Activated CD4-positive, CD25-positive, alpha-beta regulatory T cell (primary cell): ENCODE data around the gene SMIM41.

Source experiments
- DNase-seq, 4 experiments: peaks; one replicate each; lab custom pipeline; 2025; lab: John Stamatoyannopoulos, UW

Gene SMIM41

DNA sequence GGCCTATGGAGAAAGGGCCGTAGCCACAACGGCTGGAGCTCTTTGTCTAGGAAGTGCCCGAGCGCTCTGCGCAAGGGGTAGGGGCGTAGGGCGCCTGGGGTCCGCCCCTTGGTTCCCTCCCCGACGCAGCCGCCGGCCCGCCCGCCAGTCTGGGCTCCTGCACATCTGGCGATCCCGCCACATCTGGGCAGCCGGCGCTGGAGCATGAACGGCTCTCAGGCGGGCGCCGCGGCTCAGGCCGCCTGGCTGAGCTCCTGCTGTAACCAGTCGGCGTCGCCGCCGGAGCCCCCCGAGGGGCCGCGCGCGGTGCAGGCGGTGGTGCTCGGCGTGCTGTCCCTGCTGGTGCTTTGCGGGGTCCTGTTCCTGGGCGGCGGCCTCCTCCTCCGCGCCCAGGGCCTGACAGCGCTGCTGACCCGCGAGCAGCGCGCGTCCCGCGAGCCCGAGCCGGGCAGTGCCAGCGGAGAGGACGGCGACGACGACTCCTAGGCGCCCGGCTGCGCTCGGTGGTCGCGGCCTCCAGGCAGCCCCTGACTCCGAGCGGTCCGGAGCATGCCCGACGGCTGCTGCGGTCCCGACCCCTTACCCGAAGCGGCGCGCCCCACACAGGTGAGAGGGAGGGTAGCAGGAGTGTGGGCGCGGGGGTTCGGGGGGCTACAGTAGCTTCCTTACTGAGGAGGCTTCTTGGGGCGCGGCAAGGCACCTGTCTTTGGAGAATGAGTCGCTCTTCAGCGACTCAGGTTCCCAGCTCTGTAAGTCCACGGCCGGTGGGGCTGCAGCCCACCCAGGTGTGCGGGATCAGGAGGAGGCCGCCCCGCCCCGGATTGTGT, at the start of gene SMIM41:
Gene SMIM41, plus strand, starts transcription at position 129 of the 827 bp plus-strand sequence. Its CDS starts 76 bp downstream, at position 205.
- no peak for DNase-seq

DNA sequence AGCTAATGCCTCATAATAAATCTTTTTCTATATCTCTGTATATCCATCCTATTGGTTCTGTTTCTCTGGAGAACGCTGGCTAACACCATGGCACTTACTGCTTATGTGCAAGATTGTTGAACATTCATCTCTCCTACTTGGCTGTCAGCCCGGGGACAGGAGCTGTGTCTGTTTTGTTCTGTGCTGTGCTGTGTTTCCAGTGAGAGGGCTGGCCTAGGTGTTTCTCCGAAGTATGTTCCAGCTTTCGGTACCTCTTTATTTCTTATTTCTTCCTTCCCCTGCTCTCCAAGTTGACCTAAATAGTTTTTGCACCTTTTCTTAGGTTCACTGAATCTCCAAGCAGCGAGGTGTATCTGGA, 47.1 kb upstream of the SMIM41 start:
- DNase-seq, result no peak

DNA sequence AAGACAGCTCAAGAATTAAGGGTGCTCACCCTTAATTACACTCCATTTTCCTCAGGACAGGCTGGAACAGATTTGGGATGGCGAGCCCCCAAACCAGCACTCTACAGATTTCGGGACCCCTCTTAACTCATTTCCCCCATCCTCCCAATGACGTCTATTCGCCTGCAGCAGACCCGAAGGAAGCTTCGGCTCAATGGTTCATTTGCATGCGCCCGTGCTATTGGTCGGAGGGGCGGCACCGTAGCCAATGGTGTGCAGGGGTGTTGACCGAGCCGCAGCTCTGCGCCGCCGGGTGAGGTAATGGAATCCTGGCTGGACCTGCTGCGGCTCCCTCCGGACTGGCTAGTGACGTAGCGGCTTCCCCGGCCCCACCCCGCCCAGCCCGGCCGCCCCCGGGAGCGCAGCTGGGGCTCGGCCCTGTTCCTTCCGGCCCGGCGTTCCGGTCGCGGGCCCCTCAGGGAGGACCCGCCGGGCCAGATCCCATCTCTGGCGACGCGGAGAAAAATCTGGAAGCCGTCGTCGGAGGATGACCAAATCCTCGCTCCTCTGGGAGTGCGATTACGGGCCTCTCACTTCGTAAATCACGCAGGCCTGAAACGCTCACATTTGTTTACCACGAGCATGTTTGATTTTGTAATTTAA, 46.6 kb upstream of the SMIM41 start:
- peak; percentile 63 to 67 (median 64) for DNase-seq

DNA sequence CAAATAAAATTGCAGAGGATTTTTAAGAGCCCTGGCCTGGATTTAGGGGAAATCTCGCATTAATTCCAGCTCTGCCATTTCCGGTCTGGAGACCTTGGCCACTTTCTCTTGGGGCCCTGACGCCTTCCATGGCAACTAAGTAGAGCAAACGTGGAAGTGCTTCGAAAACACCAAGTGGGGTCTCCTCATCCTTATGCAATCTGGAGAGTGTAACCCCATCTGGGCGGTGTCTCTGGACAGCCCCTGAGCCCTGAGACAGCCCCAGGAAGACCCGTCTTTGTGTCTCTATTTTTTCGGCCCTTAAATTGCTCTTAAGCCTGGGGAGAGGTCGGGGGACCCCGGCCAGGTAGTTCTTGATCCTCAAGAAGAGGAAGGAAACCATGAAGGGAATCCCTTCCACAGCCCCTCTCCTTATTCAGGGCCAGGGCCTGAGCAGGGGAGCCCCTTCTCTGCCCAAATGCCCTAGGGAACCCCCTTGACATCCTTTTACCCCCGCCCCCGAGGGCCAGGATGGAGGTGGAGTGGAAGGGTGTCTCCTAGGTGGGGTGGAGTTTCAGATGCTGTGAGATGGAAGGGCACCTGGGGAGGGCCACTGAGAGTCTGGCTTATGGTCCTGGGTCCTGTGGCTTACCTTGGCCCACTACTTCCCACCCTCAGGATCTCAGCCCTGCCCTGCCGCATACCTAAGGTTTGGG, 45.9 kb upstream of the SMIM41 start:
- no peak for DNase-seq

DNA sequence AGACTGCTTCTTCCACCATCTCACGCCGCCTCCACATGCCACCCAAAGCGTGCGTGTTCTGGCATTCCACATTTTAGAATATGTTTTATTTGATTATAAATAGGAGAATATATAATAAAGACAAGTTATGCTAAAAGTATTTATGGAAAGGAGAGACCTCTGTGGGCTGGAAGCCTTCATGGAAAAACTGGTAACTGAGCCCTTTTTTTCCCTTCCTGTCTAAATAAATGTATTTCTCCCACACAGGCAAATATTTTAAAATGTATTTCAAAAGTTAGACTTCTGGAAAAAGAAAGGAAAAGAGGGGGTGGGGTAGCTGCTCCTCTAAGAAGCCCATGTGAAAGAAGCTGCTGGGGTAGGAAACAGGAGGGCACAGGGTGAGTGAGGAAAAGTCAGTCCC, 44.3 kb upstream of the SMIM41 start:
- DNase-seq, result no peak

DNA sequence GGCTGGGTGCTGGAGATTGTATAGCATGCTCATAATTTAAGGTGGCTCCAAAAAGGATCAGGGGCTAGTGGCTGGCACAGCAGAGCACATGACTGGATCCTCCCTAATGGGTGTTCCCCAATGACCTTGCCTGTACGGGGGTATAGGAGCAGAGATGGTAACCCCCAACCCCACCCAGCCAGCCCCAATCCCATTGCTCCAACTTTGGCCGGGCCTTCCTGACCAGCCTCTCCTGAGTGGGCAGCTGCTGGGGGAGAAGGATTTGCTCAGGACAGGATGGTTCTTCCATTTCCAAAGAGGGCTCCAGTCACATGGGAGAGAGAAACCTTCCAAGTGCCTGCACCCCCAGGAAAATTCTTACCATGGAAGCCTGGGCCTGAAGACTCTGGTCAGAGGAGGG, 43.6 kb upstream of the SMIM41 start:
- DNase-seq, result no peak

DNA sequence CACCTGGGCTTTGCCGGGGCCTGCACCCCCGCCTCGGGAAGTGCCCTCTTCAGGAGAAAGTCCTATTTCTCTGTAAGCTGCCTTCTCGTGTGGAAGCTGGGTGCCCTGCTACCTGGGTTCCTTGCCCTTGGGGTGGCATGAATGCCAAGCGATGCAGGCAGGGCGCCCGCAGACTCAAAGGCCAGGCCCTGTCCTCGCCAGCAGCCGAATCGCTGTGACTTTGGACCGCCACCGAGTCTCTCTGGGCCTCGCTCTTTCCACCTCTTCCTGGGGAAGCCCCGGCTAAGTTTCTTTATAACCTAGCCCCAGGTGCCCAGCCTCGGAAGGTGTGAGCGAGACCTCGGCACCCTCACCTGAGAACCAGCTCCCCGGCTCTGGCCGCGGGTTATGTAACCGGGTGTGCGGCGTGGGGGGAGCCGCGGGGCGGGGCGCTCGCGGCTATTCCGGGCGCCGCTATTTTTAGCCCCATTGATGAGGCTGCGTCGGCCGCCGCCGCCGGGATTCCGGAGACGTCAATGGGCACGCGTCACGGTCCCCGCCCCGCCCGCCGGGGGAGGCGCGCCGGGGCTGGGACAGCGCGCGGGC, 42.8 kb upstream of the SMIM41 start:
- DNase-seq, result peak; percentile 59 to 68 (median 61)

DNA sequence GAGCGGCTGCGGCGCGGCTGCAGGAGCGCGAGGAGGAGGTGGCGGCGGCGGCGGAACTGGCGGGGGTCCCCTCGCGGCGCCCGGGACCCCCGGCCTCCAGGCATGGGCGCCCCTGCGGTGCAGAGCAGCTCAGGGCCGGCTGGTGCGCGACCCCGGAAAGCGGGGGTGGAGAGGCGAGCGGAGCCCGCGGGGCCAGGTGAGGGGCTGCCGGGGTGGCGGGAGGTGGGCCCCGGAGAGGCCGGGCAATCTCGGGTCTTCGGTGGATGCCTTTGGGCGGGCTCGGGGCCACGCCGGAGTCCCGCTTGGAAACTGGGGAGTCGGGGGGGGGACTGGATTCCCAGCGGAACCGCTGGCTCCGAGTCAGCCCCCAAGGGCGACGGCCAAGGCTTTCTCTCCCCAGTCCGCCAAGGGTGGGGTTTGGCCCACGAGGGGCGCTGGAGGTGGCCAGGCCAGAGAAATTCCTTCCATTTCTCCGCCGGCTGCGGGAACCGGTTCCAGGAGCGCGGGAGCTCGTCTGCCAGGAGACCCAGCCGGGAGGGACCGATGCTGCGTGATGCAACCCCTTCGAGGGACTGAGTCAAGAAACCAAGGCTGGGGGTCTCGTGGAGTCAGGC, 42.1 kb upstream of the SMIM41 start:
- no peak for DNase-seq

DNA sequence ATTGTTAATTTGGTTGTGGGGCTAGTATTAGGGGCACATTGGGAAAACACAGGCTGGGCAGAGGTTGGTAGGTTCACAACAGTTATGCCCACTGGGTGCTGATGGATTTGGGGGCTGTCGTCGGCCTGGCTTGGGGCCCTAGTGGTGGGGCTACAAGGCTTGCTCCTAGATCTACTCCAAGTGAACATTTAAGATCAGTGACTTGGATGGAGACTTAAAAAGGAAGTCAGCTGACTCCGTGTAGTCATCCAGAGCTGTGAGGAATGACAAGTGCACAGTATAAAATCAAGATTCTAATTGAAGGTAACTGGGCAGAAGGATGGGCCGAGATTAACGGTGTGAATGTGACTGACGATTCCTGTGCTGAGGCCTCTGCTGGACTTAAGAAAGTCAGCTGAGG, 41.1 kb upstream of the SMIM41 start:
- DNase-seq, result no peak

DNA sequence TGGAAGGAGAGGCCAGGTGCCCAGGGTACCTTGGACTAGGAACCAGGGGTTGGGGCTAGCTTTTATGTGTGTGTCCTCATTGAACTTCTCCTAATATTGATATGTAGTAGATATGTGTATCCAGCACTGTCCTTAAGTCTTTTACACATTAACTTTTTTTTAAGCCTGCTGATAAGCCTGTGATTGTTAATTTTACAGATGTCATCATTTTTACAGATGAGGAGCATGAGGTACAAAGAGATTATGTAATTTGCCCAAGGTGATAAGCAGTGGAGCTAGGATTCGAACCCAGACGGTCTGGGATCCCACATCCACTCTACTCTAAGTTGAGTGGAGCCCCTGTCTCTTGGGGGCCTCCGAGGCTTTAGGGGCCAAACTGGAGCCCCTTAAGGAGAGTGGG, 38.5 kb upstream of the SMIM41 start:
- no peak for DNase-seq

DNA sequence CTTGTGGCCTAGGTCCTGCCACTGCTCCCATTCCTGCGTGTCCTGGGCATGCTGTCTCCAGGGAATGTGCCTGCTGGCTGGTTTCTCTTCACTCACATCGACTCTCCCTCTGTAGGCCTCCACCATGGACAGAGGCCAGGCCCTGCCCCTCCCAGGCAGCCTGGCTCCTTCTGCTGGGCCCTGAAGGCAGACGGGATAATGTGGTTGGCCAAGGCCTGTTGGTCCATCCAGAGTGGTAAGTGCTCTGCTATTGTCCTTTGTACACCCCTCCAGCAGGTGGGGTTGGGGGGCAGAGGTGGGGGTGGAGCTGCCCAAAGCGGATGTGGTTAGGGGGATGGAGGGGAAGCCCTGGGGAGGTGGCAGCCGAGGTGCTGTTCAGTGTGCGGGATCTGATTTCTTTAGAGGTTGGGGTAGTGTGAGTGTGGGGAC, 37.8 kb upstream of the SMIM41 start:
- DNase-seq, result peak in 1 of 4 experiments; percentile 21

DNA sequence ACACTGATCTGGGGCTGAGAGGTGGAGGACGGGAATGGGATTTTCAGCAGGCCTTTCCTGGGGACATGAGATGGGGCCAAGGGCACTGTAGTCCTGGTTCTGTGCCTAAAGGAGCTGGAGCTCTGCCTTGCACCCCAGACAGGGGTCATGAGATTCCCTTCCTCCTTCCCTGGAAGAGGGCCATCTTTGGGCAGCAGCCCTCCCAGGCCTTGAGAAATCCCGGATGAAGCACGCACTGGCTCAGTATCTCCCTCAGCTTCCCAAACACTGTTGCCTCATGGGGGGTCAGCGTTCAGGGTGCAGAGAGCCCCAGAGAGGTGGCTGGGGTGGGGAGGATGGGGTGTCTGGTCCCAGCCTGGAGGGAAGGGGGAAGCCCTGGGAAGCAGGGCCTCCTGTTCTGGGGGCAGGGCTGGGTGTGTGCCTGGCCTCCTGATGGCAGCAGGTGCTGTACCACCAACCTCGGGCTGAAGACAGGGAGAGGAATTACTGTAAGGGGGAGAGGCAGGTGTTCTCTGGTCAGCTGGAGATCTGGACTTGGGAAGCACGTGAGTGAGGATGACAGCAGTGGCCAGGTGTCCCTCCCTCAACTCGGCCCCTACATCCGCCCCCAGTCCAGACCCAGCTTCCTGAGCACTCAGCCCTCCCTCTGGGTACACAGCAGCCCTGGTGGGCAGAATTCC, 36.7 kb upstream of the SMIM41 start:
- DNase-seq, result no peak

DNA sequence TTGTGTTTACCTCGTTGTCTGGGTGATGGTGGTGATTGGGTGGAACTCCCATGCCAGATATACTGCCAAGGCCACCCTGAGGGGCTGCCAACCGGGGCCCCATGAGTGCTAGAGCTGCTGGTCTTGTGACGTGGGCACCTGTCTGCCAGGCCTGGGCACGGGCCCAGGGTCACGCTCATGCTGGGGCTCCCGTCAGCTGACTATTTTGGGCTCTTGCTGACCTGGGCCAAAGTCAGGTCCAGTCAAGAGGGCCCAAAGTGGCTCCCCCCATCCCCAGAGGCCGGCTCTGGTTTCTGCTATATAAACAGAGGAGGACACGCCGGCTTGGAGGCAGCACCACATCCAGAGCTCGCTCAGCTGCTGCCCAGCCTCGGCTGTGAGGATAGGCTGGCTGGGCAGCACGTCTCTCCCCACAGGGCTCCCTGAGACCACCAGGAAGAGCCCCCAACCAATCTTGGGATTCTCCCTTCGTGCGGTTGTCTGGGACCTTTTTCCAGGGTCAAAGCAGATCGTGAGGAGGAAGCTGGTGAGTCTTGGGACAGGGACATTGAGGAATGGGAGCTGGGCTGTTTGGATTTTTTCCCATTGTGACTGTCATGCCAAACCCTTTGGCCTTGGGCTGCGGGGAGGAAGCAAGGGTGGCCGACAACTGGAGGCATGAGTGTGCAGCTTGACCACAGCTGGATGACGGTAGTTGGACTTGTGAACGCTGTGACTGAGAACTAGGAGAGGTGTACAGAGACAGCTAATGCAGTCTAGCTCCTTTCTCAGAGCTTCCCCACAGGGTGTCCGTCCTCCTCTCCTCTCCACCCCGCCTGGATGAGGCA, 35.9 kb upstream of the SMIM41 start:
- no peak for DNase-seq

DNA sequence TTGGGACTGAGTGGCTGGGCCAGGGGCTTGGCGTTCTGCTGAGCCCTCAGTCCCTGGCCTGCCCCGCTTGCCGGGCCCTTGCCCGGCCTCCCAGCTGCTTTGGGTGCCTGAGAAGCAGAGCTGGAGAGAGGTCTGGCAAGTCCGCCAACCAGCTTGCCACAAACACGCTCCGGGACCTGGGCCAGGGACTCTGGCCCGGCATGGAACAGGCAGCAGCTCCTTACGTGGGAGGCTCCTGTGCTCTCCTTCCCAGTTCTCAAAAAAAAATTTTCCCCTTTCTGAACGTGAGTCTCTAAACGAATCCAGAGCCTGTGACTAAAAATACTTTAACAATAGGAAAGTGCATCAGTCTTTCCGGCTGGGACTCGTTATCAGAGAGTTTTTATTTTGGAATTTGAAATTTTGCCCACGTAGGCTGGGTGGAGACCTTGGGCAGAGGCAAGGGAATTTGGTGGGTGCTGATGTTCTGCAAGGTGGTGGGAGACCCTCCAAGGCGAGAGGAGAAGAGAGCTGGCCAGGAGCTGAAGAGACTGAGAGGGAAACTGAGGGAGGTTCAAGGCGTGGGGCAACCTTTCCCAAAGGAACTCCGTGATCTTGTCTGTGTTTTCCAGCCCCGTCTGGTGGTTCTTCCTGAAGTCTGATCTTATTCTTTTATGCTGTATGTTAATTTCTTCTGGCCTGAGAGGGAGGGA, 35.1 kb upstream of the SMIM41 start:
- DNase-seq, result no peak

DNA sequence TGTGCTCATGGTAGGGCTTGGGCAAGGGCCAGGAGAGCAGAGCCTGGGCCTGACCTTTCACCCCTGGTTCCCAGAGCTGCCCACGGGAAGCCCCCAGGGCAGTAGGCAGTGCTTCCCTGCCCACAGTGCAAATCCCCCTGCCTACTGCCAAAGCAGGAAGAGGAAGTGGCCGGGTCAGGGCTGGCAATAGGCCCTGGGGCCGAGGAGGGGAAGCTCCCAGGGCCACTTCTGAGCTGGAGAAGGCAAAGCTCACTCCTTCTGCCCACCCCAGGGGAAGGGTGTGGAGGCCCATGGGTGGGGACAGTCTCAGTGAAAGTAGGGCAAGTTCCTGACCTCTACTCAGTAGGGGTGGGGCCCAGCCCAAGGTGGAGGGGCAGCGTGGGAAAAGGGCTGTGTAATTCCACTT, 33.7 kb upstream of the SMIM41 start:
- no peak for DNase-seq

DNA sequence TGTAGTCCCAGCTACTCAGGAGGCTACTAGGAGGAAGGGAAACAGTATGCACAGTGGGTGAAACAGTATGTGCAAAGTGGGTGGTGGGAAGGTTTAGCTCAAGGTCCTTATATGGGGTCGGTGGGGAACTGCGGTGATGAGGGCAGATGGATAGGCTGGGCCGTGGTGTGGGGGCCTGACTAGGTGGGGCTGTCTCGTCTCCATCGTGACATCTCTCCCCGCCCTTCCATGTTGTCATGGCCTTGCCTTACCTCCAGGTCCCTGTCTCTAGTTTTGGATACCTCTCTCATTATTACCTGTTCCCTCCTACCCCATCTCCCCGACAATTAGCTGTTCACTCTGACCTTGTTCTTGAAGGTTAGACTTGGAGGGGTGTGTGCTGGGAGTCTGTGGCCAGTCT, 32.6 kb upstream of the SMIM41 start:
- no peak for DNase-seq

DNA sequence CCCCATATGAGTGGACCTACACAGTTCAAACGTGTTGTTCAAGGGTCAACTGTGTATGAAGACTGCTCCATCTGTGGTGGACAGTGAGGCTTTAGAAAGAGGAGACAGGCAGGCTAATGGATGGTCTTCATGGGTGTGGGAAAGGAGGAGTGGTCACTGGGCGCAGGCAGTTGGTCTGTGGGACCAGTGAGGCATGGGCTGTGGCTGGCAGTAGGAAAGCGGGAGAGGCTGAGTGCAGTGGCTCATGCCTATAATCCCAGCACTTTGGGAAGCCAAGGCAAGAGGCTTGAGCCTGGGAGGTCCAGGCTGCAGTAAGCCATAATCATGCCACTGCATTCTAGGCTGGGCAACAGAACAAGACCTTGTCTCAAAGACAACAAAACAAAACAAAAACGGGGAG, 30.2 kb upstream of the SMIM41 start:
- no peak for DNase-seq

DNA sequence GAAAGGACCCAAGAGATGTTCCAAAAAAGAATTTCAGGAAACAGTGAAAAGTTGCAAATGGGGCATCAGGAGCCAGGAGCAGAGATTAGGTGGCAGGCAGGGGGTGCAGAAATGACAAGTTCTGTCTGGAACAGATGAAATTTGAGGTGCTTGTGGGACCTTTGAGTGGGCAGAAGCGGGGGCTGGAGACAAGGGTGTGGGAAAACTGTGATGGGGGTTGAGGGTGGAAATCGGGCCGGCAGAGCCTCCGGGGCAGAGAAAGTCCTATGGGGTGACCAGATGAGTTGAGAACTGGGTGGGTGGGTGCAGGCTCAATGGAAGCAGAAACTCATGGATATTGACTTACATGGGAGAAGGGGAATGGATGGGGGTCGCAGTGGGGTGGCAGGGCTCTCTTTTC, 29.8 kb upstream of the SMIM41 start:
- no peak for DNase-seq

DNA sequence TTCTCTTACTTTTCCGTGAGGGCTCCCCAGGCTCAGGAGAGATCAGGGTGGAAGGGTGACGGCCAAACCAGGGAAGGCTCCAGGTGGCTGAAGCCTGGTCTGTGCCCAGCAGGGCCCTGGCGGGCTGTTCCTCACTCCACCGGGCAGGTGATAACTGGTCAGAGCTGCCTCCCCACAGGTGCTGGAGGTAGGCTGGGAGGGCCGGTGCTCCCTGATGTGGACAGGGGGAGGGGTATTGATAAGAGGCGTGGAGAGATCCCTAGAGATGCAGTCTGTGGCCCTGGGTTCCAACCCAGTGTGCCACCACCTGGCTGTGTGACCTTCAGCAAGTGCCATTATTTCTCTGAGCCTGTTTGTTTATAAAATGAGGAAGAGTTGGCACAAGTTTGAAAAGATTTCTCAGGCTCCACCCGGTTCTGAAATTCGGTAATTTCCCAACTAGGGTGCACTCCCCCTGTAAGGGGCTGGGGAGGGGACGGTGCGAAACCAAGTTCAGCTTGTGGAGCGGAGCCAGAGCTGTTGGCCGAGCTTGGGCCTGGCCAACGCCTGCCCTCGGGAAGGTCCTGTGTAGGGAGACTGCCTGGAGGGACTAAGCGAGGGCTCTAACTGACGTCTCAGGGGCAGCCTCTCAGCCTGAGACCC, 29.3 kb upstream of the SMIM41 start:
- no peak for DNase-seq
